Inflammatory macrophage treated with lipopolysaccharide for 4 hours (primary cell): Measurements from ENCODE around the gene PCDHGA6.

Source experiments
- DNase-seq: peaks from one replicate; pipeline ENCODE4 v3.0.0-alpha.2; 2020

The PCDHGA6 gene

DNA sequence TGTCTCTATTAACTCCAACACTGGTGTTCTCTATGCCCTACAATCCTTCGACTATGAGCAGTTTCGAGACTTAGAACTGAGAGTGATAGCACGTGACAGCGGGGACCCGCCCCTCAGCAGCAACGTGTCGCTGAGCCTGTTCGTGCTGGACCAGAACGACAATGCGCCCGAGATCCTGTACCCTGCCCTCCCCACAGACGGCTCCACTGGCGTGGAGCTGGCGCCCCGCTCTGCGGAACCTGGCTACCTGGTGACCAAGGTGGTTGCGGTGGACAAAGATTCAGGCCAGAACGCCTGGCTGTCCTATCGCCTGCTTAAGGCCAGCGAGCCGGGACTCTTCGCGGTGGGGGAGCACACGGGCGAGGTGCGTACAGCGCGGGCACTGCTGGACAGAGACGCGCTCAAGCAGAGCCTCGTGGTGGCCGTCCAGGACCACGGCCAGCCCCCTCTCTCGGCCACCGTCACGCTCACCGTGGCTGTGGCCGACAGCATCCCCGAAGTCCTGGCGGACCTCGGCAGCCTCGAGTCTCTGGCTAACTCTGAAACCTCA is 49.1 kb downstream of the PCDHGA6 start:
- no peak for DNase-seq

DNA sequence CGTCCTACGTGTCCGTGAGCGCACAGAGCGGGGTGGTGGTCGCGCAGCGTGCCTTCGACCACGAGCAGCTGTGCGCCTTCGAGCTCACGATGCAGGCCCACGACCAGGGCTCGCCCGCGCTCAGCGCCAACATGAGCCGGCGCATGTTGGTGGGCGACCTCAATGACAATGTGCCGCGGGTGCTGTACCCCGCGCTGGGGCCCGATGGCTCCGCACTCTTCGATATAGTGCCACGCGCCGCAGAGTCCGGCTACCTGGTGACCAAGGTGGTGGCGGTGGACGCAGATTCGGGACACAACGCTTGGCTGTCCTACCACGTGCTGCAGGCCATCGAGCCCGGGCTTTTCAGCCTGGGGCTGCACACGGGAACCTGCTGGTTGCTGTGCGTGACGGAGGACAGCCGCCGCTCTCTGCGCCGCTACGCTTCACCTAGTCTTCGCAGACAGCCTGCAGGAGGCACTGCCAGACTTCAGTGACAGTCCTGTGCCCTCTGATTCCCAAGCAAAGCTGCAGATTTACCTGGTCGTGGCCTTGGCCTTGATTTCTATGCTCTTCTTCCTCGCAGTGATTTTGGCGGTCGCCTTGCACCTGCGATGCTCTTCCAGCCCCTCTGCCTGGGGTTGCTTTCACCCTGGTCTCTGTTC is 54.2 kb downstream of the PCDHGA6 start:
- DNase-seq: no peak
